WTC11 (cell line): ENCODE data around the gene HSH2D. TPM values are rescaled to one million over a fixed set of nuclear protein-coding genes. Genes with fewer than 3 reads are reported as not detected.
"Not testable (repeated sequence)": the region's sequence is repeated elsewhere in the genome, so short reads cannot be mapped to it uniquely, and the experiment has no call there.

Source experiments
- ATAC-seq: fragments of 200-7000 bp; cut with Tn5 transposase; 2 replicates; pipeline ENCODE4 v1.10.0; 2021; ENCODE audit warnings: mild to moderate bottlenecking, moderate library complexity
- CTCF ChIA-PET: fragments of 300-600 bp; sonication (Branson Sonifier 250); formaldehyde crosslinking; loops from one replicate; lab custom pipeline; 2021; ENCODE audit warnings: antibody characterized with exemption; lab: Charles Lee
- POLR2A ChIA-PET: fragments of 350-600 bp; sonication (Branson Sonifier 250); formaldehyde crosslinking; loops from one replicate; lab custom pipeline; 2021; ENCODE audit warnings: antibody characterized with exemption; lab: Charles Lee
- DNase-seq: peaks from one replicate; pipeline ENCODE4 v3.0.0; 2021; ENCODE audit warnings: low spot score
- H3K27ac Mint-ChIP-seq: 2 replicates; pipeline ENCODE4 v1.8.0; 2021; ENCODE audit warnings: mixed read lengths
- H3K27me3 Mint-ChIP-seq: 2 replicates; pipeline ENCODE4 v1.8.0; 2021; ENCODE audit warnings: low read depth, mild to moderate bottlenecking, moderate library complexity, mixed read lengths
- H3K36me3 Mint-ChIP-seq: 2 replicates; pipeline ENCODE4 v1.8.0; 2021; ENCODE audit warnings: mixed read lengths
- H3K4me1 Mint-ChIP-seq: 2 replicates; pipeline ENCODE4 v1.8.0; 2022; ENCODE audit warnings: mixed read lengths
- H3K4me3 Mint-ChIP-seq: 2 replicates; pipeline ENCODE4 v1.8.0; 2021; ENCODE audit warnings: mild to moderate bottlenecking, moderate library complexity, mixed read lengths
- H3K9me3 Mint-ChIP-seq: 2 replicates; pipeline ENCODE4 v1.8.0; 2021; ENCODE audit warnings: mixed read lengths
- ATF3 ChIP-seq: sonication (generic); formaldehyde crosslinking; conservative IDR thresholded peaks from 2 replicates; pipeline ENCODE4 v1.8.1; 2022; ENCODE audit warnings: mild to moderate bottlenecking, missing genetic modification reagents
- ATF6 ChIP-seq: sonication (generic); formaldehyde crosslinking; IDR thresholded peaks from 2 replicates; pipeline ENCODE4 v1.8.1; 2023; ENCODE audit warnings: mild to moderate bottlenecking, missing genetic modification reagents
- FOXP1 ChIP-seq: sonication (generic); formaldehyde crosslinking; IDR thresholded peaks from 2 replicates; pipeline ENCODE4 v1.8.0; 2022; ENCODE audit warnings: missing genetic modification reagents, mild to moderate bottlenecking, moderate library complexity, borderline replicate concordance
- GRHL2 ChIP-seq: fragments of 250-450 bp; sonication (Bioruptor Pico); IDR thresholded peaks from 2 replicates; pipeline ENCODE4 v1.8.0; 2022; ENCODE audit warnings: mild to moderate bottlenecking, moderate library complexity; ENCODE audit not compliant: insufficient replicate concordance, severe bottlenecking
- HMGXB4 ChIP-seq: sonication (generic); formaldehyde crosslinking; IDR thresholded peaks from 2 replicates; pipeline ENCODE4 v1.8.1; 2023; ENCODE audit warnings: mild to moderate bottlenecking, moderate library complexity, missing genetic modification reagents
- IRF2 ChIP-seq: sonication (generic); formaldehyde crosslinking; IDR thresholded peaks from 2 replicates; pipeline ENCODE4 v1.8.0; 2022; ENCODE audit warnings: low read depth, missing genetic modification reagents, borderline replicate concordance
- JAZF1 ChIP-seq: fragments of 250-450 bp; sonication (Bioruptor Pico); IDR thresholded peaks from 2 replicates; pipeline ENCODE4 v1.9.0; 2021; ENCODE audit warnings: moderate library complexity, mild to moderate bottlenecking, inconsistent platforms
- KAT7 ChIP-seq: sonication (generic); formaldehyde crosslinking; IDR thresholded peaks from 2 replicates; pipeline ENCODE4 v1.8.1; 2023; ENCODE audit warnings: missing genetic modification reagents, mild to moderate bottlenecking, borderline replicate concordance
- NR1H2 ChIP-seq: sonication (generic); formaldehyde crosslinking; IDR thresholded peaks from 2 replicates; pipeline ENCODE4 v1.9.0; 2021; ENCODE audit warnings: mild to moderate bottlenecking, moderate library complexity, missing genetic modification reagents
- RELA ChIP-seq: sonication (generic); formaldehyde crosslinking; IDR thresholded peaks from 2 replicates; pipeline ENCODE4 v1.8.1; 2022; ENCODE audit warnings: missing genetic modification reagents, mild to moderate bottlenecking, borderline replicate concordance
- USF1 ChIP-seq: sonication (generic); formaldehyde crosslinking; IDR thresholded peaks from 2 replicates; pipeline ENCODE4 v1.8.0; 2022; ENCODE audit warnings: mild to moderate bottlenecking, missing genetic modification reagents
- ZNF219 ChIP-seq: sonication (generic); formaldehyde crosslinking; IDR thresholded peaks from 2 replicates; pipeline ENCODE4 v1.8.0; 2023; ENCODE audit warnings: missing genetic modification reagents, mild to moderate bottlenecking, borderline replicate concordance
- ZNF232 ChIP-seq: sonication (generic); formaldehyde crosslinking; IDR thresholded peaks from 2 replicates; pipeline ENCODE4 v1.8.0; 2022; ENCODE audit warnings: mild to moderate bottlenecking, missing genetic modification reagents
- ZNF423 ChIP-seq: fragments of 250-450 bp; sonication (Bioruptor Pico); IDR thresholded peaks from 2 replicates; pipeline ENCODE4 v2.1.2; 2022; ENCODE audit warnings: mild to moderate bottlenecking, moderate library complexity
- ZNF671 ChIP-seq: fragments of 250-450 bp; sonication (Bioruptor Pico); IDR thresholded peaks from 2 replicates; pipeline ENCODE4 v1.8.0; 2021; ENCODE audit warnings: mild to moderate bottlenecking
- total RNA-seq: library from RNA; stranded (reverse); gene quantifications from 3 replicates; pipeline ENCODE4 v1.2.3, GENCODE V29; 2021

Gene HSH2D
- total RNA-seq, 1 experiment from 2014 or later: 1.6 TPM

GRCh38 chr19:16098416-16098768 lies 45.1 kb upstream of the HSH2D start:
- ATAC-seq: no peak
- POLR2A ChIA-PET: no interaction called here
- Mint-ChIP-seq H3K27ac (no peak overlapping the region), H3K27me3 (no peaks in the 10 kb centered on the region), H3K4me3 (no peak overlapping the region), H3K36me3 (peaks cover 79% of the 10 kb centered on the region), H3K4me1 (no peaks in the 10 kb centered on the region), H3K9me3 (no peaks in the 10 kb centered on the region)
- DNase-seq: no peak
- CTCF ChIA-PET: no interaction called here
- no peak for TF ChIP-seq RELA (CRISPR knock-in tag)
- no peak for TF ChIP-seq ATF6 (CRISPR knock-in tag)
- no peak for TF ChIP-seq ZNF671 (CRISPR knock-in tag)
- no peak for TF ChIP-seq HMGXB4 (CRISPR knock-in tag)
- TF ChIP-seq USF1 (CRISPR knock-in tag): no peak
- TF ChIP-seq IRF2: no peak

- TF ChIP-seq GRHL2 (CRISPR knock-in tag): no peak
- no peak for TF ChIP-seq JAZF1 (CRISPR knock-in tag)
- no peak for TF ChIP-seq NR1H2 (CRISPR knock-in tag)
- no peak for TF ChIP-seq RELA (CRISPR knock-in tag)
- TF ChIP-seq FOXP1: no peak
- no peak for TF ChIP-seq ZNF423
- TF ChIP-seq KAT7 (CRISPR knock-in tag): no peak
- no peak for TF ChIP-seq ZNF232 (CRISPR knock-in tag)
- no peak for TF ChIP-seq ATF3 (CRISPR knock-in tag)
- ChIA-PET POLR2A (interaction anchor here (0.6 kb wide), 1 partner anchor 353 kb away, joined by 3 read pairs; no protein-coding TSS in a partner anchor), CTCF (interaction anchor here (0.9 kb wide), 1 partner anchor 12 kb away, joined by 3 read pairs; no protein-coding TSS in a partner anchor)
- H3K27ac Mint-ChIP-seq: no peak overlapping the region
- no peak overlapping the region for H3K4me3 Mint-ChIP-seq
- H3K4me1 Mint-ChIP-seq: no peaks in the 10 kb centered on the region
- H3K9me3 Mint-ChIP-seq: no peaks in the 10 kb centered on the region
- DNase-seq (no peak), ATAC-seq (no peak)
- peaks cover 77% of the 10 kb centered on the region for H3K36me3 Mint-ChIP-seq
- H3K27me3 Mint-ChIP-seq: no peaks in the 10 kb centered on the region
Observed at GRCh38 chr19:16098821-16099220, 44.7 kb upstream of the HSH2D start.

GRCh38 chr19:16099314-16099965 lies 44.0 kb upstream of the HSH2D start:
- H3K27ac Mint-ChIP-seq, H3K4me3 Mint-ChIP-seq, DNase-seq, H3K9me3 Mint-ChIP-seq, H3K4me1 Mint-ChIP-seq, ATAC-seq, H3K27me3 Mint-ChIP-seq: not testable (repeated sequence)
- CTCF ChIA-PET: interaction anchor here (0.9 kb wide), 1 partner anchor 12 kb away, joined by 3 read pairs; no protein-coding TSS in a partner anchor
- POLR2A ChIA-PET: interaction anchor here (0.6 to 1.0 kb wide), 2 partner anchors 23 to 353 kb away, joined by 3 read pairs; partner anchors contain the start of gene TPM4
- H3K36me3 Mint-ChIP-seq: peaks cover 75% of the 10 kb centered on the region

GRCh38 chr19:16100524-16100923 lies 43.0 kb upstream of the HSH2D start:
- H3K4me3 Mint-ChIP-seq: no peak overlapping the region
- no peaks in the 10 kb centered on the region for H3K4me1 Mint-ChIP-seq
- no peak overlapping the region for H3K27ac Mint-ChIP-seq
- CTCF ChIA-PET: no interaction called here
- DNase-seq (no peak), ATAC-seq (no peak)
- H3K9me3 Mint-ChIP-seq: no peaks in the 10 kb centered on the region
- peaks cover 64% of the 10 kb centered on the region for H3K36me3 Mint-ChIP-seq
- TF ChIP-seq ZNF219 (CRISPR knock-in tag): no peak
- POLR2A ChIA-PET: no interaction called here
- no peaks in the 10 kb centered on the region for H3K27me3 Mint-ChIP-seq
